ENCODE results near the gene AUTS2.
A peak's percentile ranks its signal among the peaks of the same experiment; 100 is the strongest.

The AUTS2 gene

DNA sequence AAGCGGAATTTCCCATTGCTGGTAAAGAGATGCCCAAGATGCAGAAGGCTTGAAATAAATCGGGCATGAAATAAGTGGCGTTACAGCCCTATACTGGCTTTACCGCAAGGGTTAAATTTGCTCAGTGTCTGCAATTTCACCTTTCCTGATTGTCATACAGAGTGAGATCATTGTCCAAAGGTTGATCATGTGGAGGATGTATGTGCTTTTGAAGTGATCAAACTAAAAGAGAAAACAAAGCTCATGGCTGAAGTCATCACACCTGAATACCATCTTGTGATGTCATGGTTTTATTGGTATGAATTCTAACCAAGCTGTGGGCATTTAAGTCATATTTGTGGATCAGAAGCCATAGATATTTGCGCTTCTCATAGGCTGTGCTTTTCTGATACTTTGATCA is 635.5 kb downstream of the AUTS2 start:
- TF ChIP-seq CTCF (IDR thresholded peaks at IDR 0.05; ENCODE audit: extremely low read depth, missing control alignments), result no peak
- no peak for DNase-seq (ENCODE audit: low spot score)

GRCh38 chr7:70237256-70237655 is 639.0 kb downstream of the AUTS2 start:
- TF ChIP-seq CTCF (IDR thresholded peaks at IDR 0.05; ENCODE audit: extremely low read depth, missing control alignments), result no peak
- no peak for DNase-seq (ENCODE audit: low spot score)

GRCh38 chr7:70237831-70238575 is 639.7 kb downstream of the AUTS2 start:
- peak; percentile 72 for DNase-seq (ENCODE audit: low spot score)
- no peak for TF ChIP-seq CTCF (IDR thresholded peaks at IDR 0.05; ENCODE audit: extremely low read depth, missing control alignments)

DNA sequence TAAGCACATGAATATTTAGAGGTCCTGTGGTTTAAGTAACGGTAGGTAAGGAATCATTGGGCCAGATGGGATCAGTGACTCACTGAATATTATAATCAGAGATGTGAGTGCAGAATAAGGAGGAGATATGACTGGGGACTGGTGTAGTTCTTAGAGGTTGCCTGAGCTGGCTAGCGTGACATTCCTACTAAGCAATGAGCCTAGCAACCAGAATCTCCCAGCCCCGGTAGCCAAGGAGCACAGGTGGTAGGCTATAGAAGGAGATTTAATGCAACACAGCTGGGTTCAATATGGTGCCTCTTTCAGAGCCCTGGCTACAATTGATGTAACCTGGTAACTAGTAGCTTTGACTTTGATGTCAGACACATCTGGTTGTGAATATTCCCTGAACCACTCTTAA is 641.6 kb downstream of the AUTS2 start:
- DNase-seq (ENCODE audit: low spot score), result no peak
- no peak for TF ChIP-seq CTCF (IDR thresholded peaks at IDR 0.05; ENCODE audit: extremely low read depth, missing control alignments)

DNA sequence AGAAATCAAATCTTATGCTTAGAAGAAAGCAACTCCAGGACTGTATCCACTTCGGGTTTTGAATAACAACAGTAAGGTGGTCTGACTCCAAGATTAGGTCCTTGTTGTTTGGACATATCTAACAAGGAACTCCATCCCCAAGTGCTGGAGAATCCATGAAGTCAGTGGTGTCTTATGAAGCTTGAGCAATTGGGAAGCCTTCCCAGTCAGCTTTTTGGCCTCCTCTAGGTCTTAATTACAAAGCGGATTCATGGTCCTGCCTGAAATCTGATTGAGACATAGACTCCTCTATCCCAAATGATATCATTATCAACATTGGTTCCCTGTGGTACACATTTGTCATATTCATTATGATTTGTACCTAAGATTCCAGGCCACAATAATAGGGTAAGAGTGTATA is 642.6 kb downstream of the AUTS2 start:
- no peak for DNase-seq (ENCODE audit: low spot score)
- no peak for TF ChIP-seq CTCF (IDR thresholded peaks at IDR 0.05; ENCODE audit: extremely low read depth, missing control alignments)

GRCh38 chr7:70241536-70242175 is 643.4 kb downstream of the AUTS2 start:
- TF ChIP-seq CTCF (IDR thresholded peaks at IDR 0.05; ENCODE audit: extremely low read depth, missing control alignments), result no peak
- no peak for DNase-seq (ENCODE audit: low spot score)

DNA sequence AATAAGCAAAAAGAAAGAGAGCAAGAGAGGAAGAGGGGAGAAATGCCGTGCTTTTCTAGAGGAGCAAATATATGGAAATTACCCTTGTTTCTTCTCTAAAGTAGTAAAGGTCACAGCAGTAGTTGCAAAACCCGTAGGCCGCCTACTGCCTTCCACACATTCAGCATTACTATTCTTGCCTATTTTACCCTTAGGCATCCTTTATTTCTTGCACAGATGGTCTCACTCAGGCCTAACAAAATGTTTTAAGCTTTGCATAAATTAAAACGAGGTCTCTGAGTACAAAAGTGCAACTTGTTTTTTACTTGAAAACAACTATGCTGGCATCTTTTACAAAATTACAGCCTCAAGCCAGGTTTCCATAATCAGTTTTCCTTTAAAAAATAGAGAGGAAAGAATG is 644.6 kb downstream of the AUTS2 start:
- DNase-seq (ENCODE audit: low spot score), result no peak
- TF ChIP-seq CTCF (IDR thresholded peaks at IDR 0.05; ENCODE audit: extremely low read depth, missing control alignments), result no peak
